H9 (cell line): ENCODE data around the gene VWA8. TPM values are rescaled to one million over a fixed set of nuclear protein-coding genes. Genes with fewer than 3 reads are reported as not detected.

Experiments
- DNase-seq: peaks from one replicate; pipeline ENCODE4 v3.0.0-alpha.2; 2017
- H2AFZ ChIP-seq: one replicate; pipeline ENCODE4 v1.6.1; 2013; ENCODE audit warnings: mild to moderate bottlenecking, low read length, control low read depth, moderate library complexity
- H2AK5ac ChIP-seq: 2 replicates; pipeline ENCODE4 v1.6.1; 2013; ENCODE audit warnings: low read length, control low read depth, mixed read lengths; ENCODE audit not compliant: insufficient read length
- H2BK120ac ChIP-seq: one replicate; pipeline ENCODE4 v1.6.1; 2013; ENCODE audit warnings: low read depth, mild to moderate bottlenecking, low read length, control low read depth, inconsistent platforms; ENCODE audit not compliant: poor library complexity, severe bottlenecking
- H2BK12ac ChIP-seq: 2 replicates; pipeline ENCODE4 v1.6.1; 2013; ENCODE audit warnings: low read length, control low read depth, mixed read lengths, low read depth; ENCODE audit not compliant: insufficient read length
- H2BK15ac ChIP-seq: 2 replicates; pipeline ENCODE4 v1.6.1; 2013; ENCODE audit warnings: low read depth, low read length, control low read depth
- H2BK20ac ChIP-seq: one replicate; pipeline ENCODE4 v1.6.1; 2013; ENCODE audit warnings: low read depth, mild to moderate bottlenecking, low read length, control low read depth, inconsistent platforms; ENCODE audit not compliant: poor library complexity, severe bottlenecking
- H2BK5ac ChIP-seq: 2 replicates; pipeline ENCODE4 v1.6.1; 2013; ENCODE audit warnings: low read length, control low read depth, mixed read lengths; ENCODE audit not compliant: insufficient read length
- H3K14ac ChIP-seq: 2 replicates; pipeline ENCODE4 v1.6.1; 2013; ENCODE audit warnings: low read length, control low read depth; ENCODE audit not compliant: insufficient read depth
- H3K18ac ChIP-seq: 2 replicates; pipeline ENCODE4 v1.6.1; 2013; ENCODE audit warnings: low read depth, mild to moderate bottlenecking, mixed read lengths, low read length, control low read depth; ENCODE audit not compliant: insufficient read length
- H3K23ac ChIP-seq: 2 replicates; pipeline ENCODE4 v1.6.1; 2013; ENCODE audit warnings: low read length, control low read depth, mixed read lengths, low read depth; ENCODE audit not compliant: insufficient read length
- H3K23me2 ChIP-seq: 2 replicates; pipeline ENCODE4 v1.6.1; 2013; ENCODE audit warnings: low read depth, mild to moderate bottlenecking, mixed read lengths, low read length, control low read depth; ENCODE audit not compliant: insufficient read length, poor library complexity, severe bottlenecking
- H3K27ac ChIP-seq: 2 replicates; pipeline ENCODE4 v1.5.1; 2013; ENCODE audit warnings: low read length, control low read depth, mixed read lengths, low read depth; ENCODE audit not compliant: insufficient read length
- H3K27me3 ChIP-seq: 2 replicates; pipeline ENCODE4 v1.6.1; 2013; ENCODE audit warnings: low read length, control low read depth, inconsistent platforms; ENCODE audit not compliant: insufficient read depth
- H3K4ac ChIP-seq: 2 replicates; pipeline ENCODE4 v1.6.1; 2013; ENCODE audit warnings: low read depth, mild to moderate bottlenecking, control low read depth, inconsistent platforms, low read length, moderate library complexity
- H3K4me1 ChIP-seq: 2 replicates; pipeline ENCODE4 v1.6.1; 2013; ENCODE audit warnings: low read length, control low read depth, inconsistent platforms; ENCODE audit not compliant: insufficient read depth
- H3K4me2 ChIP-seq: 2 replicates; pipeline ENCODE4 v1.6.1; 2013; ENCODE audit warnings: low read length, control low read depth, mixed read lengths; ENCODE audit not compliant: insufficient read length, insufficient read depth
- H3K56ac ChIP-seq: 2 replicates; pipeline ENCODE4 v1.6.1; 2013; ENCODE audit warnings: low read depth, mild to moderate bottlenecking, mixed read lengths, low read length, control low read depth; ENCODE audit not compliant: insufficient read length
- H3K79me1 ChIP-seq: 2 replicates; pipeline ENCODE4 v1.6.1; 2013; ENCODE audit warnings: low read depth, mild to moderate bottlenecking, moderate library complexity, low read length, control low read depth, inconsistent platforms; ENCODE audit not compliant: insufficient read depth, poor library complexity, severe bottlenecking
- H3K79me2 ChIP-seq: 2 replicates; pipeline ENCODE4 v1.6.1; 2013; ENCODE audit warnings: low read length, control low read depth, inconsistent platforms; ENCODE audit not compliant: insufficient read depth
- H3K9ac ChIP-seq: 2 replicates; pipeline ENCODE4 v1.6.1; 2013; ENCODE audit warnings: low read length, control low read depth, mixed read lengths; ENCODE audit not compliant: insufficient read length; ENCODE audit errors: extremely low read depth
- H3K9me3 ChIP-seq: one replicate; pipeline ENCODE4 v1.6.1; 2013; ENCODE audit warnings: low read depth, low read length, inconsistent platforms; ENCODE audit not compliant: control insufficient read depth
- H3T11ph ChIP-seq: one replicate; pipeline ENCODE4 v1.6.1; 2013; ENCODE audit warnings: mild to moderate bottlenecking, low read length, control low read depth, inconsistent platforms
- H4K20me1 ChIP-seq: one replicate; pipeline ENCODE4 v1.6.1; 2013; ENCODE audit not compliant: control insufficient read depth, insufficient read length, insufficient read depth
- H4K5ac ChIP-seq: 2 replicates; pipeline ENCODE4 v1.6.1; 2013; ENCODE audit warnings: low read depth, mild to moderate bottlenecking, mixed read lengths, low read length, control low read depth; ENCODE audit not compliant: insufficient read length
- H4K8ac ChIP-seq: replicated peaks from 2 replicates; pipeline ENCODE4 v1.6.1; 2013; ENCODE audit warnings: low read length, control low read depth, mixed read lengths, low read depth; ENCODE audit not compliant: insufficient read length
- H4K91ac ChIP-seq: 2 replicates; pipeline ENCODE4 v1.6.1; 2013; ENCODE audit warnings: low read depth, mild to moderate bottlenecking, moderate library complexity, mixed read lengths, low read length, control low read depth; ENCODE audit not compliant: insufficient read length
- H3K27ac Mint-ChIP-seq, 3 experiments: 2 replicates in 2 of 3; 3 replicates in 1 of 3; pipeline ENCODE4 v1.8.0; 2020 to 2021; ENCODE audit warnings: mixed read lengths in 3 of 3, mild to moderate bottlenecking in 1 of 3, moderate library complexity in 1 of 3
- H3K27me3 Mint-ChIP-seq: 2 replicates; pipeline ENCODE4 v1.8.0; 2021; ENCODE audit warnings: low read depth, mild to moderate bottlenecking, moderate library complexity, mixed read lengths
- H3K36me3 Mint-ChIP-seq, 3 experiments: 2 replicates in 2 of 3; 3 replicates in 1 of 3; pipeline ENCODE4 v1.8.0; 2020 to 2021; ENCODE audit warnings: low read depth in 3 of 3, mixed read lengths in 3 of 3; ENCODE audit not compliant: insufficient read depth in 1 of 3
- H3K4me1 Mint-ChIP-seq, 2 experiments: 2 replicates each; pipeline ENCODE4 v1.8.0; 2020; ENCODE audit warnings: mixed read lengths in 2 of 2
- H3K4me3 Mint-ChIP-seq, 2 experiments: 2 replicates in 1 of 2; 3 replicates in 1 of 2; pipeline ENCODE4 v1.8.0; 2020 to 2021; ENCODE audit warnings: mild to moderate bottlenecking in 2 of 2, mixed read lengths in 2 of 2, moderate library complexity in 1 of 2
- H3K9me3 Mint-ChIP-seq, 2 experiments: 2 replicates in 1 of 2; 3 replicates in 1 of 2; pipeline ENCODE4 v1.8.0; 2020; ENCODE audit warnings: mild to moderate bottlenecking in 2 of 2, mixed read lengths in 2 of 2, moderate library complexity in 1 of 2
- WGBS: extraction: QIAGEN DNeasy Blood & Tissue Kit; methylation state at CpG from one replicate; pipeline ENCODE4 v1.1.7; 2013; ENCODE audit warnings: missing lambda C conversion rate, low lambda C conversion rate, mixed read lengths; ENCODE audit not compliant: insufficient read length; ENCODE audit errors: extremely low coverage; 5-methylcytosine and 5-hydroxymethylcytosine counted together
- total RNA-seq: library from RNA; stranded (reverse); gene quantifications from 2 replicates; pipeline ENCODE4 v1.2.1, GENCODE V29; 2021
- TF ChIP-seq, protein P1 (sequence below): fragments of 200-600 bp; sonication (generic); conservative IDR thresholded peaks from 3 replicates; pipeline ENCODE4 v1.8.0; 2021; ENCODE audit warnings: antibody characterized with exemption, mild to moderate bottlenecking

The VWA8 gene
- total RNA-seq, 1 experiment from 2014 or later = 17.4 TPM

GRCh38 chr13:41970918-41971317 is 10.0 kb upstream of the VWA8 start:
- TF ChIP-seq, protein P1, sequence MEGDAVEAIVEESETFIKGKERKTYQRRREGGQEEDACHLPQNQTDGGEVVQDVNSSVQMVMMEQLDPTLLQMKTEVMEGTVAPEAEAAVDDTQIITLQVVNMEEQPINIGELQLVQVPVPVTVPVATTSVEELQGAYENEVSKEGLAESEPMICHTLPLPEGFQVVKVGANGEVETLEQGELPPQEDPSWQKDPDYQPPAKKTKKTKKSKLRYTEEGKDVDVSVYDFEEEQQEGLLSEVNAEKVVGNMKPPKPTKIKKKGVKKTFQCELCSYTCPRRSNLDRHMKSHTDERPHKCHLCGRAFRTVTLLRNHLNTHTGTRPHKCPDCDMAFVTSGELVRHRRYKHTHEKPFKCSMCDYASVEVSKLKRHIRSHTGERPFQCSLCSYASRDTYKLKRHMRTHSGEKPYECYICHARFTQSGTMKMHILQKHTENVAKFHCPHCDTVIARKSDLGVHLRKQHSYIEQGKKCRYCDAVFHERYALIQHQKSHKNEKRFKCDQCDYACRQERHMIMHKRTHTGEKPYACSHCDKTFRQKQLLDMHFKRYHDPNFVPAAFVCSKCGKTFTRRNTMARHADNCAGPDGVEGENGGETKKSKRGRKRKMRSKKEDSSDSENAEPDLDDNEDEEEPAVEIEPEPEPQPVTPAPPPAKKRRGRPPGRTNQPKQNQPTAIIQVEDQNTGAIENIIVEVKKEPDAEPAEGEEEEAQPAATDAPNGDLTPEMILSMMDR = no peak
- H3K79me1 ChIP-seq = no peaks in the 10 kb centered on the region

More at GRCh38 chr13:41970918-41971317, 10.0 kb upstream of the VWA8 start:
- H3K4ac ChIP-seq = no peak overlapping the region
- no peak overlapping the region for H4K8ac ChIP-seq
- no peak overlapping the region for H3K23ac ChIP-seq
- H2AK5ac ChIP-seq = no peak overlapping the region
- H3K27me3 ChIP-seq = no peaks in the 10 kb centered on the region
- H3K23me2 ChIP-seq = no peaks in the 10 kb centered on the region
- Mint-ChIP-seq H3K9me3 (no peaks in the 10 kb centered on the region), H3K36me3 (no peaks in the 10 kb centered on the region), H3K4me1 (peaks cover 23% of the 10 kb centered on the region in 2 experiments), H3K4me3 (no peak overlapping the region), H3K27ac (no peak overlapping the region), H3K27me3 (no peaks in the 10 kb centered on the region)
- H3K56ac ChIP-seq = no peak overlapping the region
- no peak overlapping the region for H3T11ph ChIP-seq
- WGBS = no CpG with 5 or more reads among the region's 2 CpGs
- H3K27ac ChIP-seq = no peak overlapping the region
- H2AFZ ChIP-seq = no peak overlapping the region
- H2BK20ac ChIP-seq = no peak overlapping the region
- H3K14ac ChIP-seq = no peak overlapping the region
- no peaks in the 10 kb centered on the region for H3K79me2 ChIP-seq
- no peak overlapping the region for H4K5ac ChIP-seq
- H4K91ac ChIP-seq = no peak overlapping the region
- DNase-seq = no peak
- no peak overlapping the region for H2BK120ac ChIP-seq
- H3K4me2 ChIP-seq = no peak overlapping the region
- H3K9me3 ChIP-seq = no peaks in the 10 kb centered on the region
- no peak overlapping the region for H2BK12ac ChIP-seq
- no peaks in the 10 kb centered on the region; the same call in 1 of the 2 replicates for H3K4me1 ChIP-seq
- H4K20me1 ChIP-seq = no peaks in the 10 kb centered on the region
- no peak overlapping the region for H3K18ac ChIP-seq
- no peak overlapping the region for H3K9ac ChIP-seq
- H2BK15ac ChIP-seq = no peak overlapping the region
- no peak overlapping the region for H2BK5ac ChIP-seq
